ENCODE measurements around the gene DUSP15. TPM values are rescaled to one million over a fixed set of nuclear protein-coding genes. Genes with fewer than 3 reads are reported as not detected.
A peak's percentile ranks its signal among the peaks of the same experiment; 100 is the strongest.

Gene DUSP15
- total RNA-seq, 1 donor from 2014 or later = 2.1 TPM

- Mint-ChIP-seq H3K9me3 (ENCODE audit: unreplicated experiment) (no peaks in the 10 kb centered on the region), H3K4me1 (ENCODE audit: unreplicated experiment) (peaks cover 24% of the 10 kb centered on the region), H3K27me3 (ENCODE audit: unreplicated experiment) (peaks cover 10% of the 10 kb centered on the region), H3K27ac (ENCODE audit: unreplicated experiment) (no peak overlapping the region), H3K36me3 (ENCODE audit: low read depth, unreplicated experiment) (peaks cover 7% of the 10 kb centered on the region), H3K4me3 (ENCODE audit: unreplicated experiment) (no peak overlapping the region)
- DNase-seq (ENCODE audit: low spot score) = no peak
- TF ChIP-seq CTCF (IDR thresholded peaks at IDR 0.05; ENCODE audit: unreplicated experiment) = no peak
These were observed 45.6 kb downstream of the DUSP15 start for GRCh38 chr20:31824554-31825313.

- no peak for TF ChIP-seq CTCF (IDR thresholded peaks at IDR 0.05; ENCODE audit: unreplicated experiment)
- Mint-ChIP-seq H3K27ac (ENCODE audit: unreplicated experiment) (no peak overlapping the region), H3K36me3 (ENCODE audit: low read depth, unreplicated experiment) (peaks cover 7% of the 10 kb centered on the region), H3K4me1 (ENCODE audit: unreplicated experiment) (peaks cover 17% of the 10 kb centered on the region), H3K4me3 (ENCODE audit: unreplicated experiment) (peak overlapping the region; percentile 53), H3K9me3 (ENCODE audit: unreplicated experiment) (no peaks in the 10 kb centered on the region), H3K27me3 (ENCODE audit: unreplicated experiment) (peaks cover 6% of the 10 kb centered on the region)
- DNase-seq (ENCODE audit: low spot score) = no peak
These were observed 46.2 kb downstream of the DUSP15 start for GRCh38 chr20:31824125-31824485.

GRCh38 chr20:31823360-31824124, 46.8 kb downstream of the DUSP15 start:
- H3K9me3 Mint-ChIP-seq (ENCODE audit: unreplicated experiment) = no peaks in the 10 kb centered on the region
- no peak for DNase-seq (ENCODE audit: low spot score)
- peaks cover 6% of the 10 kb centered on the region for H3K36me3 Mint-ChIP-seq (ENCODE audit: low read depth, unreplicated experiment)
- no peak for TF ChIP-seq CTCF (IDR thresholded peaks at IDR 0.05; ENCODE audit: unreplicated experiment)
- H3K27me3 Mint-ChIP-seq (ENCODE audit: unreplicated experiment) = peaks cover 6% of the 10 kb centered on the region
- H3K4me1 Mint-ChIP-seq (ENCODE audit: unreplicated experiment) = peaks cover 12% of the 10 kb centered on the region
- H3K27ac Mint-ChIP-seq (ENCODE audit: unreplicated experiment) = no peak overlapping the region
- peak overlapping the region; percentile 53 for H3K4me3 Mint-ChIP-seq (ENCODE audit: unreplicated experiment)

- peaks cover 6% of the 10 kb centered on the region for H3K4me1 Mint-ChIP-seq (ENCODE audit: unreplicated experiment)
- H3K27me3 Mint-ChIP-seq (ENCODE audit: unreplicated experiment) = peaks cover 6% of the 10 kb centered on the region
- H3K9me3 Mint-ChIP-seq (ENCODE audit: unreplicated experiment) = no peaks in the 10 kb centered on the region
- TF ChIP-seq CTCF (IDR thresholded peaks at IDR 0.05; ENCODE audit: unreplicated experiment) = peak; percentile 99
- H3K27ac Mint-ChIP-seq (ENCODE audit: unreplicated experiment) = no peak overlapping the region
- H3K36me3 Mint-ChIP-seq (ENCODE audit: low read depth, unreplicated experiment) = peaks cover 3% of the 10 kb centered on the region
- H3K4me3 Mint-ChIP-seq (ENCODE audit: unreplicated experiment) = no peak overlapping the region
- DNase-seq (ENCODE audit: low spot score) = peak; percentile 86
These were observed 47.7 kb downstream of the DUSP15 start for GRCh38 chr20:31822421-31823330.
